Bronchial epithelial cell (primary cell): Measurements from ENCODE around the gene CYP2C19. TPM values are rescaled to one million over a fixed set of nuclear protein-coding genes. Genes with fewer than 3 reads are reported as not detected.

Experiments used
- DNase-seq: peaks from one replicate; pipeline ENCODE4 v3.0.0-alpha.2; 2010; ENCODE audit warnings: low read depth
- FAIRE-seq: peaks from 2 replicates; lab custom pipeline; 2011; peaks lifted over from hg19 to GRCh38; lab: Jason Lieb, UNC
- H3K27me3 ChIP-seq: 2 replicates; pipeline ENCODE4 v1.5.1; 2011; ENCODE audit warnings: low read length; ENCODE audit not compliant: control insufficient read depth, insufficient read depth
- H3K36me3 ChIP-seq: 2 replicates; pipeline ENCODE4 v1.5.1; 2011; ENCODE audit warnings: low read length; ENCODE audit not compliant: control insufficient read depth, insufficient read depth
- H3K4me3 ChIP-seq: 2 replicates; pipeline ENCODE4 v1.5.1; 2011; ENCODE audit warnings: mild to moderate bottlenecking, low read depth, low read length, control low read depth
- CTCF ChIP-seq: IDR thresholded peaks from 2 replicates; pipeline ENCODE4 v1.5.1; 2011; ENCODE audit warnings: mild to moderate bottlenecking, moderate library complexity, low read length, control low read depth, inconsistent platforms; ENCODE audit not compliant: insufficient read depth, severe bottlenecking
- total RNA-seq: library from RNA; depleted of rRNA; stranded (reverse); fragments of >200 nt; gene quantifications from 2 replicates; pipeline ENCODE4 v1.2.1, GENCODE V29; 2014

Gene CYP2C19
- total RNA-seq: 0.26 and 1.2 TPM in 2 replicates

GRCh38 chr10:94762393-94762792 lies at the start of gene CYP2C19:
TSS of gene CYP2C19 (plus strand) at chr10:94762681. CDS start at chr10:94762706, 25 bp downstream.
- FAIRE-seq (no peak), DNase-seq (no peak)
- no peak within 1 kb of the TSS for H3K4me3 ChIP-seq
- TF ChIP-seq CTCF: no peak
- H3K36me3 ChIP-seq: no peaks in the 10 kb centered on the region
- H3K27me3 ChIP-seq: no peaks in the 10 kb centered on the region

- FAIRE-seq: no peak
- TF ChIP-seq CTCF: no peak
- H3K36me3 ChIP-seq: no peaks in the 10 kb centered on the region
These were observed 36.6 kb upstream of the CYP2C19 start for GRCh38 chr10:94725871-94726270.

GRCh38 chr10:94735197-94735596 lies 27.3 kb upstream of the CYP2C19 start:
- no peak for FAIRE-seq
- TF ChIP-seq CTCF: no peak
- no peak for DNase-seq
- no peaks in the 10 kb centered on the region for H3K36me3 ChIP-seq
- no peak overlapping the region for H3K4me3 ChIP-seq
- no peaks in the 10 kb centered on the region for H3K27me3 ChIP-seq

More at GRCh38 chr10:94725871-94726270, 36.6 kb upstream of the CYP2C19 start:
- no peak overlapping the region for H3K4me3 ChIP-seq
- DNase-seq: peak; percentile 44
- H3K27me3 ChIP-seq: no peaks in the 10 kb centered on the region

- no peak overlapping the region for H3K4me3 ChIP-seq
- no peaks in the 10 kb centered on the region for H3K36me3 ChIP-seq
- no peak for DNase-seq
- no peak for FAIRE-seq
- no peaks in the 10 kb centered on the region for H3K27me3 ChIP-seq
- no peak for TF ChIP-seq CTCF
These were observed 23.9 kb upstream of the CYP2C19 start for GRCh38 chr10:94738588-94738987.

- Histone ChIP-seq H3K36me3 (no peaks in the 10 kb centered on the region), H3K4me3 (no peak overlapping the region), H3K27me3 (no peaks in the 10 kb centered on the region)
- no peak for TF ChIP-seq CTCF
- FAIRE-seq: no peak
- DNase-seq: no peak
These were observed 15.3 kb upstream of the CYP2C19 start for GRCh38 chr10:94747137-94747536.

- TF ChIP-seq CTCF: no peak
- no peaks in the 10 kb centered on the region for H3K36me3 ChIP-seq
- no peak overlapping the region for H3K4me3 ChIP-seq
- FAIRE-seq (no peak), DNase-seq (no peak)
- H3K27me3 ChIP-seq: no peaks in the 10 kb centered on the region
These were observed 14.6 kb upstream of the CYP2C19 start for GRCh38 chr10:94747838-94748237.
